ENCODE results near the gene RBKS. TPM values are rescaled to one million over a fixed set of nuclear protein-coding genes. Genes with fewer than 3 reads are reported as not detected.

RBKS gene
- total and polyA plus RNA-seq, 2 of the 13 experiments (the other 11 are each of a cell fraction or from before 2014, with no cell fraction given): 7.7 to 8.3 TPM

DNA sequence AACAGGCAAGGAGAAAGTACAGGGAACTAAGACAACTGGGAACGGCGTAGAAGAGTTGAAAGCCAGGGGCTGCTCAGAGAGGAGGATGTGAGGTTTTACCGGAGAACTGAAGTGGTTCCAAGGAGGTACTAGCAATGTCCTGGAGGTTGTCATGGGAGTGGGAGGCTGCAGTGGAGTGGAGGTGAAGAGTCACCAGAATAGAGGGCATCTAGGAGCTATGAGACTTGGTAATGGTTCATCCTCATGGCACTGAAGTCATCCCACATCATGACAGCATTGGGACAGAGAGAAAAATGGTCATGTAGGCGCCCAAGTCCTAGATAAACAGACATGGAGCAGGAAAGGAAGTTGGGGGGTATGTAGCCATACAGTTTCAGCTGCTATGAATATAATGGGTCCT lies 92.3 kb downstream of the RBKS start:
- no peaks in the 10 kb centered on the region for H4K20me1 ChIP-seq (ENCODE audit: insufficient read depth, low read length)
- H3K27me3 ChIP-seq (ENCODE audit: control insufficient read depth in 1 of 2, insufficient read depth in 2 of 2, low read length in 2 of 2): no peaks in the 10 kb centered on the region
- intact Hi-C loops (cut with micrococcal nuclease; ENCODE audit: unreplicated experiment) (no loop called here), in situ Hi-C loops (cut with HindIII; ENCODE audit: extremely low pct_ligation_motif_present, low pct_unique_long_range_greater_than_20kb) (no loop called here)
- H3K4me1 ChIP-seq (ENCODE audit: insufficient read depth, low read length): peaks cover 41% of the 10 kb centered on the region
- POLR2A ChIA-PET: interaction anchor here (1.4 kb wide), 1 partner anchor 92 kb away, joined by 3 read pairs; the partner anchor contains the start of genes BABAM2 and RBKS
- DNase-seq (ENCODE audit: low spot score) (no peak), ATAC-seq (no peak), FAIRE-seq (no peak)
- no peak overlapping the region for H2AFZ ChIP-seq (ENCODE audit: low read length)
- H3K36me3 ChIP-seq (replicated peaks in 1 of 2; ENCODE audit: control insufficient read depth in 1 of 2, insufficient read depth in 2 of 2, low read length in 2 of 2): no peaks in the 10 kb centered on the region
- no TSS peak for BruUV-seq (replicated peaks)
- no peak overlapping the region for H3K4me2 ChIP-seq (ENCODE audit: low read depth, low read length)
- 96% methylated on average over 4 of the region's 4 CpGs for WGBS (ENCODE audit: low lambda C conversion rate)
- CTCF ChIA-PET (ENCODE audit: low intra/inter-chr PET ratio, low total read pairs): no interaction called here
- no peaks in the 10 kb centered on the region for H3K9me3 ChIP-seq (ENCODE audit: low read length)
- H3K27ac ChIP-seq (ENCODE audit: extremely low read length, insufficient read depth, low read length): no peak overlapping the region
- H3K9ac ChIP-seq (ENCODE audit: insufficient read depth, low read depth, low read length): no peak overlapping the region
- H3K4me3 ChIP-seq (replicated peaks in 1 of 3; ENCODE audit: insufficient read depth in 1 of 3, low read depth in 2 of 3, low read length in 3 of 3): no peak overlapping the region
- no peaks in the 10 kb centered on the region for H3K79me2 ChIP-seq (ENCODE audit: insufficient read depth, low read length)
- TF ChIP-seq PTBP1 (IDR thresholded peaks at IDR 0.05; ENCODE audit: low read depth, low read length, poor library complexity, severe bottlenecking) (no peak), ZNF564 (CRISPR knock-in tag; IDR thresholded peaks at IDR 0.05) (no peak), ONECUT2 (CRISPR knock-in tag; IDR thresholded peaks at IDR 0.05) (no peak), ZNF329 (CRISPR knock-in tag; IDR thresholded peaks at IDR 0.05; ENCODE audit: low read depth) (no peak), NAIF1 (CRISPR knock-in tag; IDR thresholded peaks at IDR 0.05; ENCODE audit: borderline replicate concordance) (no peak), CREM (IDR thresholded peaks at IDR 0.05) (no peak), CREM (CRISPR knock-in tag; IDR thresholded peaks at IDR 0.05) (no peak), RFX1 (IDR thresholded peaks at IDR 0.05) (no peak), ZNF451 (CRISPR knock-in tag; IDR thresholded peaks at IDR 0.05) (no peak), RBFOX2 (IDR thresholded peaks at IDR 0.05; ENCODE audit: low read depth, low read length) (no peak)
- TF ChIP-seq, protein P1, sequence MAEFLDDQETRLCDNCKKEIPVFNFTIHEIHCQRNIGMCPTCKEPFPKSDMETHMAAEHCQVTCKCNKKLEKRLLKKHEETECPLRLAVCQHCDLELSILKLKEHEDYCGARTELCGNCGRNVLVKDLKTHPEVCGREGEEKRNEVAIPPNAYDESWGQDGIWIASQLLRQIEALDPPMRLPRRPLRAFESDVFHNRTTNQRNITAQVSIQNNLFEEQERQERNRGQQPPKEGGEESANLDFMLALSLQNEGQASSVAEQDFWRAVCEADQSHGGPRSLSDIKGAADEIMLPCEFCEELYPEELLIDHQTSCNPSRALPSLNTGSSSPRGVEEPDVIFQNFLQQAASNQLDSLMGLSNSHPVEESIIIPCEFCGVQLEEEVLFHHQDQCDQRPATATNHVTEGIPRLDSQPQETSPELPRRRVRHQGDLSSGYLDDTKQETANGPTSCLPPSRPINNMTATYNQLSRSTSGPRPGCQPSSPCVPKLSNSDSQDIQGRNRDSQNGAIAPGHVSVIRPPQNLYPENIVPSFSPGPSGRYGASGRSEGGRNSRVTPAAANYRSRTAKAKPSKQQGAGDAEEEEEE (CRISPR knock-in tag; IDR thresholded peaks at IDR 0.05; ENCODE audit: borderline replicate concordance): no peak
- TF ChIP-seq, protein P2, sequence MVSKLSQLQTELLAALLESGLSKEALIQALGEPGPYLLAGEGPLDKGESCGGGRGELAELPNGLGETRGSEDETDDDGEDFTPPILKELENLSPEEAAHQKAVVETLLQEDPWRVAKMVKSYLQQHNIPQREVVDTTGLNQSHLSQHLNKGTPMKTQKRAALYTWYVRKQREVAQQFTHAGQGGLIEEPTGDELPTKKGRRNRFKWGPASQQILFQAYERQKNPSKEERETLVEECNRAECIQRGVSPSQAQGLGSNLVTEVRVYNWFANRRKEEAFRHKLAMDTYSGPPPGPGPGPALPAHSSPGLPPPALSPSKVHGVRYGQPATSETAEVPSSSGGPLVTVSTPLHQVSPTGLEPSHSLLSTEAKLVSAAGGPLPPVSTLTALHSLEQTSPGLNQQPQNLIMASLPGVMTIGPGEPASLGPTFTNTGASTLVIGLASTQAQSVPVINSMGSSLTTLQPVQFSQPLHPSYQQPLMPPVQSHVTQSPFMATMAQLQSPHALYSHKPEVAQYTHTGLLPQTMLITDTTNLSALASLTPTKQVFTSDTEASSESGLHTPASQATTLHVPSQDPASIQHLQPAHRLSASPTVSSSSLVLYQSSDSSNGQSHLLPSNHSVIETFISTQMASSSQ (IDR thresholded peaks at IDR 0.05; ENCODE audit: low read depth): no peak
- TF ChIP-seq, protein P2 (CRISPR knock-in tag; IDR thresholded peaks at IDR 0.05; ENCODE audit: borderline replicate concordance): no peak
- TF ChIP-seq, protein P3, sequence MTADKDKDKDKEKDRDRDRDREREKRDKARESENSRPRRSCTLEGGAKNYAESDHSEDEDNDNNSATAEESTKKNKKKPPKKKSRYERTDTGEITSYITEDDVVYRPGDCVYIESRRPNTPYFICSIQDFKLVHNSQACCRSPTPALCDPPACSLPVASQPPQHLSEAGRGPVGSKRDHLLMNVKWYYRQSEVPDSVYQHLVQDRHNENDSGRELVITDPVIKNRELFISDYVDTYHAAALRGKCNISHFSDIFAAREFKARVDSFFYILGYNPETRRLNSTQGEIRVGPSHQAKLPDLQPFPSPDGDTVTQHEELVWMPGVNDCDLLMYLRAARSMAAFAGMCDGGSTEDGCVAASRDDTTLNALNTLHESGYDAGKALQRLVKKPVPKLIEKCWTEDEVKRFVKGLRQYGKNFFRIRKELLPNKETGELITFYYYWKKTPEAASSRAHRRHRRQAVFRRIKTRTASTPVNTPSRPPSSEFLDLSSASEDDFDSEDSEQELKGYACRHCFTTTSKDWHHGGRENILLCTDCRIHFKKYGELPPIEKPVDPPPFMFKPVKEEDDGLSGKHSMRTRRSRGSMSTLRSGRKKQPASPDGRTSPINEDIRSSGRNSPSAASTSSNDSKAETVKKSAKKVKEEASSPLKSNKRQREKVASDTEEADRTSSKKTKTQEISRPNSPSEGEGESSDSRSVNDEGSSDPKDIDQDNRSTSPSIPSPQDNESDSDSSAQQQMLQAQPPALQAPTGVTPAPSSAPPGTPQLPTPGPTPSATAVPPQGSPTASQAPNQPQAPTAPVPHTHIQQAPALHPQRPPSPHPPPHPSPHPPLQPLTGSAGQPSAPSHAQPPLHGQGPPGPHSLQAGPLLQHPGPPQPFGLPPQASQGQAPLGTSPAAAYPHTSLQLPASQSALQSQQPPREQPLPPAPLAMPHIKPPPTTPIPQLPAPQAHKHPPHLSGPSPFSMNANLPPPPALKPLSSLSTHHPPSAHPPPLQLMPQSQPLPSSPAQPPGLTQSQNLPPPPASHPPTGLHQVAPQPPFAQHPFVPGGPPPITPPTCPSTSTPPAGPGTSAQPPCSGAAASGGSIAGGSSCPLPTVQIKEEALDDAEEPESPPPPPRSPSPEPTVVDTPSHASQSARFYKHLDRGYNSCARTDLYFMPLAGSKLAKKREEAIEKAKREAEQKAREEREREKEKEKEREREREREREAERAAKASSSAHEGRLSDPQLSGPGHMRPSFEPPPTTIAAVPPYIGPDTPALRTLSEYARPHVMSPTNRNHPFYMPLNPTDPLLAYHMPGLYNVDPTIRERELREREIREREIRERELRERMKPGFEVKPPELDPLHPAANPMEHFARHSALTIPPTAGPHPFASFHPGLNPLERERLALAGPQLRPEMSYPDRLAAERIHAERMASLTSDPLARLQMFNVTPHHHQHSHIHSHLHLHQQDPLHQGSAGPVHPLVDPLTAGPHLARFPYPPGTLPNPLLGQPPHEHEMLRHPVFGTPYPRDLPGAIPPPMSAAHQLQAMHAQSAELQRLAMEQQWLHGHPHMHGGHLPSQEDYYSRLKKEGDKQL (CRISPR knock-in tag; IDR thresholded peaks at IDR 0.05; ENCODE audit: low read depth): no peak
- TF ChIP-seq, protein P4, sequence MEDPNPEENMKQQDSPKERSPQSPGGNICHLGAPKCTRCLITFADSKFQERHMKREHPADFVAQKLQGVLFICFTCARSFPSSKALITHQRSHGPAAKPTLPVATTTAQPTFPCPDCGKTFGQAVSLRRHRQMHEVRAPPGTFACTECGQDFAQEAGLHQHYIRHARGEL (CRISPR knock-in tag; IDR thresholded peaks at IDR 0.05): no peak

Data from HepG2 (cell line).